Thoracic aorta (tissue), 2 donors: Measurements from ENCODE around the gene SLC6A12. TPM values are rescaled to one million over a fixed set of nuclear protein-coding genes. Genes with fewer than 3 reads are reported as not detected.

Source experiments
- ATAC-seq: fragments of 150-250 bp; one replicate; pipeline ENCODE4 v1.8.0; 2017; ENCODE audit warnings: low read depth; ENCODE audit not compliant: insufficient number of reproducible peaks, low FRiP score
- DNase-seq: peaks from one replicate; pipeline ENCODE4 v3.0.0-alpha.2; 2020; ENCODE audit warnings: low spot score
- H3K27ac ChIP-seq, 2 donors: fragments of 200-600 bp; sonication (generic); 1 replicate in 1 of 2; 2 replicates in 1 of 2; pipeline ENCODE4 v1.5.1; 2016; ENCODE audit warnings: mild to moderate bottlenecking in 2 of 2, moderate library complexity in 2 of 2
- H3K27me3 ChIP-seq: fragments of 200-600 bp; sonication (generic); replicated peaks from 2 replicates; pipeline ENCODE4 v1.6.0; 2016; ENCODE audit warnings: mild to moderate bottlenecking; ENCODE audit not compliant: insufficient read depth
- H3K36me3 ChIP-seq: fragments of 200-600 bp; sonication (generic); one replicate; pipeline ENCODE4 v1.5.1; 2016
- H3K4me1 ChIP-seq, 2 donors: fragments of 200-600 bp; sonication (generic); 1 replicate in 1 of 2; 2 replicates in 1 of 2; pipeline versions ENCODE4 v1.5.1 to v1.6.0; 2016; ENCODE audit warnings: low read depth in 2 of 2, mild to moderate bottlenecking in 1 of 2; ENCODE audit not compliant: control insufficient read depth in 1 of 2
- H3K4me3 ChIP-seq: fragments of 200-600 bp; sonication (generic); 2 replicates; pipeline ENCODE4 v1.5.1; 2016; ENCODE audit warnings: mild to moderate bottlenecking
- H3K9me3 ChIP-seq: fragments of 200-600 bp; sonication (generic); 2 replicates; pipeline ENCODE4 v1.5.1; 2016
- CTCF ChIP-seq: fragments of 200-600 bp; sonication (generic); IDR thresholded peaks from one replicate; pipeline ENCODE4 v1.5.1; 2019; ENCODE audit warnings: antibody characterized with exemption
- total RNA-seq, 2 donors: library from RNA; depleted of rRNA; stranded (reverse); fragments of >200 nt; gene quantifications; one replicate each; pipeline versions ENCODE4 v1.1.0 to v1.2.3, GENCODE V29; 2016

SLC6A12 gene
- total RNA-seq, 2 donors from 2014 or later = 1.2 to 1.8 TPM

GRCh38 chr12:201361-201760 is 12.6 kb downstream of the SLC6A12 start:
- H3K4me1 ChIP-seq = peaks cover 4 to 14% of the 10 kb centered on the region in 2 donors
- H3K9me3 ChIP-seq = no peaks in the 10 kb centered on the region
- no peaks in the 10 kb centered on the region for H3K36me3 ChIP-seq
- no peak overlapping the region for H3K4me3 ChIP-seq
- no peak for ATAC-seq
- TF ChIP-seq CTCF = no peak
- no peak overlapping the region for H3K27ac ChIP-seq
- H3K27me3 ChIP-seq = no peaks in the 10 kb centered on the region
- no peak for DNase-seq

GRCh38 chr12:198705-199104 is 15.3 kb downstream of the SLC6A12 start:
- ATAC-seq = no peak

GRCh38 chr12:197911-198695 is 15.9 kb downstream of the SLC6A12 start:
- no peak overlapping the region for H3K4me3 ChIP-seq
- no peak for ATAC-seq
- H3K27me3 ChIP-seq = no peaks in the 10 kb centered on the region
- H3K9me3 ChIP-seq = no peaks in the 10 kb centered on the region
- peaks cover 0 to 8% of the 10 kb centered on the region in 2 donors for H3K4me1 ChIP-seq
- H3K27ac ChIP-seq = no peak overlapping the region
- no peaks in the 10 kb centered on the region for H3K36me3 ChIP-seq
- no peak for DNase-seq
- no peak for TF ChIP-seq CTCF

More at GRCh38 chr12:198705-199104, 15.3 kb downstream of the SLC6A12 start:
- TF ChIP-seq CTCF = no peak
- Histone ChIP-seq H3K27me3 (no peaks in the 10 kb centered on the region), H3K36me3 (no peaks in the 10 kb centered on the region), H3K27ac (no peak overlapping the region), H3K9me3 (no peaks in the 10 kb centered on the region), H3K4me3 (no peak overlapping the region), H3K4me1 (peaks cover 0 to 8% of the 10 kb centered on the region in 2 donors)
- DNase-seq = no peak

- H3K4me3 ChIP-seq = no peak overlapping the region
- no peaks in the 10 kb centered on the region for H3K9me3 ChIP-seq
- TF ChIP-seq CTCF = no peak
- H3K4me1 ChIP-seq = peaks cover 0 to 8% of the 10 kb centered on the region in 2 donors
- H3K27me3 ChIP-seq = no peaks in the 10 kb centered on the region
- DNase-seq = no peak
- ATAC-seq = no peak
- H3K36me3 ChIP-seq = no peaks in the 10 kb centered on the region
- H3K27ac ChIP-seq = no peak overlapping the region
These were observed 16.6 kb downstream of the SLC6A12 start for GRCh38 chr12:197347-197746.

GRCh38 chr12:196436-196835 is 17.5 kb downstream of the SLC6A12 start:
- ATAC-seq (no peak), DNase-seq (no peak)
- no peaks in the 10 kb centered on the region for H3K36me3 ChIP-seq
- H3K9me3 ChIP-seq = no peaks in the 10 kb centered on the region
- no peaks in the 10 kb centered on the region for H3K27me3 ChIP-seq
- TF ChIP-seq CTCF = no peak
- no peak overlapping the region for H3K4me3 ChIP-seq
- H3K4me1 ChIP-seq = peaks cover 0 to 8% of the 10 kb centered on the region in 2 donors
- no peak overlapping the region for H3K27ac ChIP-seq
